ENCODE data around the gene FBXO11.

DNA sequence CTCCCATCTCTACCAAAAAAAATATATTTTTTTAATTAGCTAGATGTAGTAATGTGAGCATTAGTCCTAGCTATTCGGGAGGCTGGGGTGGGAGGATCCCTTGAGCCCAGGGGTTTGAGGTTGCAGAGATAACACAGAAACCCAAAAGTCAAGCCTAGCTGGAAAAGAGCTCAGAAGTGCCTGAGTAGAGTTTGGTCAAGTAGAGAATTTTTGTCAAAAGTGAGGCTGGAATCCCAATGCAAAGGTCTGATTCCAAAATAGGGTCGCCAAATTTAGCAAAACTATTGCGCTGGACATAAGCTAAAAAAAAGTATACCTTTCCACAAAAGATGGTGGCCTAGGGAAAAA lies 138.8 kb downstream of the FBXO11 start:
- TF ChIP-seq GATA3 (IDR thresholded peaks at IDR 0.05; ENCODE audit: low read depth, low read length) (no peak), GATA2 (IDR thresholded peaks at IDR 0.05; ENCODE audit: low read depth, low read length) (no peak)

All from SH-SY5Y (cell line).